H9 (cell line): ENCODE measurements around the gene NFRKB. TPM values are rescaled to one million over a fixed set of nuclear protein-coding genes. Genes with fewer than 3 reads are reported as not detected.
A peak's percentile ranks its signal among the peaks of the same experiment; 100 is the strongest.

Experiments
- DNase-seq: peaks from one replicate; pipeline ENCODE4 v3.0.0-alpha.2; 2017
- H2AFZ ChIP-seq: one replicate; pipeline ENCODE4 v1.6.1; 2013; ENCODE audit warnings: mild to moderate bottlenecking, low read length, control low read depth, moderate library complexity
- H2AK5ac ChIP-seq: 2 replicates; pipeline ENCODE4 v1.6.1; 2013; ENCODE audit warnings: low read length, control low read depth, mixed read lengths; ENCODE audit not compliant: insufficient read length
- H2BK120ac ChIP-seq: one replicate; pipeline ENCODE4 v1.6.1; 2013; ENCODE audit warnings: low read depth, mild to moderate bottlenecking, low read length, control low read depth, inconsistent platforms; ENCODE audit not compliant: poor library complexity, severe bottlenecking
- H2BK12ac ChIP-seq: 2 replicates; pipeline ENCODE4 v1.6.1; 2013; ENCODE audit warnings: low read length, control low read depth, mixed read lengths, low read depth; ENCODE audit not compliant: insufficient read length
- H2BK15ac ChIP-seq: 2 replicates; pipeline ENCODE4 v1.6.1; 2013; ENCODE audit warnings: low read depth, low read length, control low read depth
- H2BK20ac ChIP-seq: one replicate; pipeline ENCODE4 v1.6.1; 2013; ENCODE audit warnings: low read depth, mild to moderate bottlenecking, low read length, control low read depth, inconsistent platforms; ENCODE audit not compliant: poor library complexity, severe bottlenecking
- H2BK5ac ChIP-seq: 2 replicates; pipeline ENCODE4 v1.6.1; 2013; ENCODE audit warnings: low read length, control low read depth, mixed read lengths; ENCODE audit not compliant: insufficient read length
- H3K14ac ChIP-seq: 2 replicates; pipeline ENCODE4 v1.6.1; 2013; ENCODE audit warnings: low read length, control low read depth; ENCODE audit not compliant: insufficient read depth
- H3K18ac ChIP-seq: 2 replicates; pipeline ENCODE4 v1.6.1; 2013; ENCODE audit warnings: low read depth, mild to moderate bottlenecking, mixed read lengths, low read length, control low read depth; ENCODE audit not compliant: insufficient read length
- H3K23ac ChIP-seq: 2 replicates; pipeline ENCODE4 v1.6.1; 2013; ENCODE audit warnings: low read length, control low read depth, mixed read lengths, low read depth; ENCODE audit not compliant: insufficient read length
- H3K23me2 ChIP-seq: 2 replicates; pipeline ENCODE4 v1.6.1; 2013; ENCODE audit warnings: low read depth, mild to moderate bottlenecking, mixed read lengths, low read length, control low read depth; ENCODE audit not compliant: insufficient read length, poor library complexity, severe bottlenecking
- H3K27ac ChIP-seq: 2 replicates; pipeline ENCODE4 v1.5.1; 2013; ENCODE audit warnings: low read length, control low read depth, mixed read lengths, low read depth; ENCODE audit not compliant: insufficient read length
- H3K27me3 ChIP-seq: 2 replicates; pipeline ENCODE4 v1.6.1; 2013; ENCODE audit warnings: low read length, control low read depth, inconsistent platforms; ENCODE audit not compliant: insufficient read depth
- H3K4ac ChIP-seq: 2 replicates; pipeline ENCODE4 v1.6.1; 2013; ENCODE audit warnings: low read depth, mild to moderate bottlenecking, control low read depth, inconsistent platforms, low read length, moderate library complexity
- H3K4me1 ChIP-seq: 2 replicates; pipeline ENCODE4 v1.6.1; 2013; ENCODE audit warnings: low read length, control low read depth, inconsistent platforms; ENCODE audit not compliant: insufficient read depth
- H3K4me2 ChIP-seq: 2 replicates; pipeline ENCODE4 v1.6.1; 2013; ENCODE audit warnings: low read length, control low read depth, mixed read lengths; ENCODE audit not compliant: insufficient read length, insufficient read depth
- H3K56ac ChIP-seq: 2 replicates; pipeline ENCODE4 v1.6.1; 2013; ENCODE audit warnings: low read depth, mild to moderate bottlenecking, mixed read lengths, low read length, control low read depth; ENCODE audit not compliant: insufficient read length
- H3K79me1 ChIP-seq: 2 replicates; pipeline ENCODE4 v1.6.1; 2013; ENCODE audit warnings: low read depth, mild to moderate bottlenecking, moderate library complexity, low read length, control low read depth, inconsistent platforms; ENCODE audit not compliant: insufficient read depth, poor library complexity, severe bottlenecking
- H3K79me2 ChIP-seq: 2 replicates; pipeline ENCODE4 v1.6.1; 2013; ENCODE audit warnings: low read length, control low read depth, inconsistent platforms; ENCODE audit not compliant: insufficient read depth
- H3K9ac ChIP-seq: 2 replicates; pipeline ENCODE4 v1.6.1; 2013; ENCODE audit warnings: low read length, control low read depth, mixed read lengths; ENCODE audit not compliant: insufficient read length; ENCODE audit errors: extremely low read depth
- H3K9me3 ChIP-seq: one replicate; pipeline ENCODE4 v1.6.1; 2013; ENCODE audit warnings: low read depth, low read length, inconsistent platforms; ENCODE audit not compliant: control insufficient read depth
- H3T11ph ChIP-seq: one replicate; pipeline ENCODE4 v1.6.1; 2013; ENCODE audit warnings: mild to moderate bottlenecking, low read length, control low read depth, inconsistent platforms
- H4K20me1 ChIP-seq: one replicate; pipeline ENCODE4 v1.6.1; 2013; ENCODE audit not compliant: control insufficient read depth, insufficient read length, insufficient read depth
- H4K5ac ChIP-seq: 2 replicates; pipeline ENCODE4 v1.6.1; 2013; ENCODE audit warnings: low read depth, mild to moderate bottlenecking, mixed read lengths, low read length, control low read depth; ENCODE audit not compliant: insufficient read length
- H4K8ac ChIP-seq: replicated peaks from 2 replicates; pipeline ENCODE4 v1.6.1; 2013; ENCODE audit warnings: low read length, control low read depth, mixed read lengths, low read depth; ENCODE audit not compliant: insufficient read length
- H4K91ac ChIP-seq: 2 replicates; pipeline ENCODE4 v1.6.1; 2013; ENCODE audit warnings: low read depth, mild to moderate bottlenecking, moderate library complexity, mixed read lengths, low read length, control low read depth; ENCODE audit not compliant: insufficient read length
- H3K27ac Mint-ChIP-seq, 3 experiments: 2 replicates in 2 of 3; 3 replicates in 1 of 3; pipeline ENCODE4 v1.8.0; 2020 to 2021; ENCODE audit warnings: mixed read lengths in 3 of 3, mild to moderate bottlenecking in 1 of 3, moderate library complexity in 1 of 3
- H3K27me3 Mint-ChIP-seq: 2 replicates; pipeline ENCODE4 v1.8.0; 2021; ENCODE audit warnings: low read depth, mild to moderate bottlenecking, moderate library complexity, mixed read lengths
- H3K36me3 Mint-ChIP-seq, 3 experiments: 2 replicates in 2 of 3; 3 replicates in 1 of 3; pipeline ENCODE4 v1.8.0; 2020 to 2021; ENCODE audit warnings: low read depth in 3 of 3, mixed read lengths in 3 of 3; ENCODE audit not compliant: insufficient read depth in 1 of 3
- H3K4me1 Mint-ChIP-seq, 2 experiments: 2 replicates each; pipeline ENCODE4 v1.8.0; 2020; ENCODE audit warnings: mixed read lengths in 2 of 2
- H3K4me3 Mint-ChIP-seq, 2 experiments: 2 replicates in 1 of 2; 3 replicates in 1 of 2; pipeline ENCODE4 v1.8.0; 2020 to 2021; ENCODE audit warnings: mild to moderate bottlenecking in 2 of 2, mixed read lengths in 2 of 2, moderate library complexity in 1 of 2
- H3K9me3 Mint-ChIP-seq, 2 experiments: 2 replicates in 1 of 2; 3 replicates in 1 of 2; pipeline ENCODE4 v1.8.0; 2020; ENCODE audit warnings: mild to moderate bottlenecking in 2 of 2, mixed read lengths in 2 of 2, moderate library complexity in 1 of 2
- CTCF ChIP-seq: fragments of 200-600 bp; sonication (generic); conservative IDR thresholded peaks from 3 replicates; pipeline ENCODE4 v1.8.0; 2021; ENCODE audit warnings: antibody characterized with exemption, mild to moderate bottlenecking
- WGBS: extraction: QIAGEN DNeasy Blood & Tissue Kit; methylation state at CpG from one replicate; pipeline ENCODE4 v1.1.7; 2013; ENCODE audit warnings: missing lambda C conversion rate, low lambda C conversion rate, mixed read lengths; ENCODE audit not compliant: insufficient read length; ENCODE audit errors: extremely low coverage; 5-methylcytosine and 5-hydroxymethylcytosine counted together
- total RNA-seq: library from RNA; stranded (reverse); gene quantifications from 2 replicates; pipeline ENCODE4 v1.2.1, GENCODE V29; 2021

The NFRKB gene
- total RNA-seq, 1 experiment from 2014 or later: 41.0 TPM

DNA sequence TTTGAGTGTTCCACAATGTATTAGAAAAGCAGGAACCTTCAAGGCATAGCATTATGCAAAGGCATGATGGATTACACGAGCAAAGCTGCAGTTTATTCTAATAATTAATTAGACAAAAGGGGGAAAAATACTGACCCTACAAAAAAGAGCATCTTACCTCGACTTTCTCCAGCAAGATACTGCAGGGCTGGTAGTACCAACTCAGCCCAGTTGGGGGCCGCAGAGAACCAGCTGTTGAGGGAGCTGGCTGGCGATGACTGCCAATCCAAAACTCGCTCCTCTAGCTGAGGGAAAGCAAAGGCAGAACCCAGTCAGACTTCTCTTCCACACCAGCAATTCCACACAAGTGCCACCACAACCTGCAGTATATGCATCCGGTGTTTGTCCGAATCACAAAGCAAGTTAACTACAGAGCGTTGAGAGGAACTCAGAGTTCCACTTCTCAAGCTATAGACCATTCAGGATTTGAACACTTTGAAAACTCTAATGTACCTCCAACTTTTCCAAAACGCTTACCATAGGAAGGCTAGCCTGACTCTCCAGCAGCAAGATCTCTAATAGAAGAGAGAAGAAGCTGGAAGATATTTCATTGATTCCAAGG is 13.7 kb downstream of the NFRKB start:
- Histone ChIP-seq H3T11ph (no peak overlapping the region), H3K79me1 (no peaks in the 10 kb centered on the region), H3K79me2 (no peaks in the 10 kb centered on the region), H3K23ac (no peak overlapping the region), H2AK5ac (no peak overlapping the region), H2BK5ac (no peak overlapping the region), H3K4me2 (no peak overlapping the region), H3K9me3 (no peaks in the 10 kb centered on the region), H3K18ac (no peak overlapping the region), H2BK20ac (no peak overlapping the region), H2BK12ac (no peak overlapping the region), H2BK120ac (no peak overlapping the region), H4K91ac (no peak overlapping the region), H3K27ac (no peak overlapping the region), H4K5ac (no peak overlapping the region), H3K23me2 (no peaks in the 10 kb centered on the region), H2BK15ac (no peak overlapping the region), H3K56ac (no peak overlapping the region), H4K20me1 (no peaks in the 10 kb centered on the region), H3K27me3 (no peaks in the 10 kb centered on the region), H3K14ac (no peak overlapping the region), H2AFZ (no peak overlapping the region), H4K8ac (no peak overlapping the region), H3K4me1 (no peaks in the 10 kb centered on the region), H3K4ac (no peak overlapping the region), H3K9ac (no peak overlapping the region)
- WGBS: no CpG with 5 or more reads among the region's 9 CpGs
- H3K4me3 Mint-ChIP-seq: no peak overlapping the region
- TF ChIP-seq CTCF: peak; percentile 70
- H3K9me3 Mint-ChIP-seq: no peaks in the 10 kb centered on the region
- H3K27ac Mint-ChIP-seq: peak overlapping the region in 1 of 3 experiments; percentile 20; a peak in 1 of 7 replicates
- H3K4me1 Mint-ChIP-seq: no peaks in the 10 kb centered on the region
- no peaks in the 10 kb centered on the region for H3K27me3 Mint-ChIP-seq
- DNase-seq: peak; percentile 53
- peaks cover 50 to 95% (median 94%) of the 10 kb centered on the region in 3 experiments for H3K36me3 Mint-ChIP-seq
